LoVo (cell line): ENCODE results near the gene NECAP2.
"Not testable (repeated sequence)": the region's sequence is repeated elsewhere in the genome, so short reads cannot be mapped to it uniquely, and the experiment has no call there.

Source experiments
- DNase-seq: peaks from one replicate; pipeline ENCODE4 v3.0.0-alpha.2; 2016; ENCODE audit warnings: low spot score

NECAP2 gene

GRCh38 chr1:16430606-16431005, 9.9 kb upstream of the NECAP2 start:
- DNase-seq, result no peak

- no peak for DNase-seq
Measured at GRCh38 chr1:16433030-16433429, 7.5 kb upstream of the NECAP2 start.

- no peak for DNase-seq
Measured at GRCh38 chr1:16434007-16434406, 6.5 kb upstream of the NECAP2 start.

GRCh38 chr1:16434501-16434900, 6.0 kb upstream of the NECAP2 start:
- DNase-seq, result no peak

GRCh38 chr1:16436946-16437474, 3.5 kb upstream of the NECAP2 start, which contains the start of gene SPATA21:
TSS of gene SPATA21 (minus strand) at chr1:16437424. CDS start at chr1:16431371, 6,053 bp downstream.
- no peak for DNase-seq

GRCh38 chr1:16438516-16438915, 2.0 kb upstream of the NECAP2 start:
- no peak for DNase-seq

GRCh38 chr1:16438924-16439323, 1.6 kb upstream of the NECAP2 start:
- DNase-seq, result no peak

- DNase-seq, result no peak
Measured at GRCh38 chr1:16440131-16440469, 424 bp upstream of the NECAP2 start.

- no peak for DNase-seq
Measured at GRCh38 chr1:16441282-16441665, 750 bp downstream of the NECAP2 start.

- no peak for DNase-seq
Measured at GRCh38 chr1:16442265-16442664, 1.7 kb downstream of the NECAP2 start.

GRCh38 chr1:16442941-16443340, 2.4 kb downstream of the NECAP2 start:
- no peak for DNase-seq

- no peak for DNase-seq
Measured at GRCh38 chr1:16443975-16444770, 3.6 kb downstream of the NECAP2 start.

GRCh38 chr1:16445052-16445451, 4.5 kb downstream of the NECAP2 start:
- no peak for DNase-seq

GRCh38 chr1:16446116-16446515, 5.6 kb downstream of the NECAP2 start:
- DNase-seq, result no peak

- DNase-seq, result no peak
Measured at GRCh38 chr1:16447641-16448040, 7.1 kb downstream of the NECAP2 start.

GRCh38 chr1:16449065-16449464, 8.5 kb downstream of the NECAP2 start:
- DNase-seq, result no peak

GRCh38 chr1:16449666-16450065, 9.1 kb downstream of the NECAP2 start:
- no peak for DNase-seq

GRCh38 chr1:16450863-16451481, 10.4 kb downstream of the NECAP2 start:
- DNase-seq, result no peak

GRCh38 chr1:16451841-16452528, 11.5 kb downstream of the NECAP2 start:
- no peak for DNase-seq

GRCh38 chr1:16454909-16455308, 14.4 kb downstream of the NECAP2 start:
- not testable (repeated sequence) for DNase-seq

- DNase-seq, result not testable (repeated sequence)
Measured at GRCh38 chr1:16456151-16456550, 15.6 kb downstream of the NECAP2 start.

GRCh38 chr1:16458831-16459230, 18.3 kb downstream of the NECAP2 start:
- no peak for DNase-seq

GRCh38 chr1:16459352-16459925, 18.9 kb downstream of the NECAP2 start:
- no peak for DNase-seq
